ENCODE results near the gene PSME2. TPM values are rescaled to one million over a fixed set of nuclear protein-coding genes. Genes with fewer than 3 reads are reported as not detected.

Gene PSME2
- total RNA-seq, 2 experiments from 2014 or later, result 188 to 290 TPM

- no peak for DNase-seq (ENCODE audit: low spot score)
- no peaks in the 10 kb centered on the region for H4K20me1 ChIP-seq (ENCODE audit: insufficient read depth, low read length)
- ChIA-PET POLR2A (interaction anchor here (0.6 to 1.5 kb wide), 3 partner anchors 8 to 127 kb away, joined by 3 to 4 read pairs (median 3); partner anchors contain the start of genes DCAF11 and NRL), CTCF (ENCODE audit: unreplicated experiment) (no interaction called here)
- no peaks in the 10 kb centered on the region for H3K9me3 ChIP-seq (ENCODE audit: low read length)
- no peaks in the 10 kb centered on the region for H3K9me2 ChIP-seq (ENCODE audit: insufficient read depth, low read length)
- intact Hi-C loops (cut with micrococcal nuclease; ENCODE audit: unreplicated experiment), result no loop called here
- peaks cover 6% of the 10 kb centered on the region for H3K36me3 ChIP-seq (ENCODE audit: insufficient read depth, low read length)
- no peak overlapping the region for H3K4me3 ChIP-seq (ENCODE audit: low read depth, low read length, poor library complexity, severe bottlenecking)
- H3K4me2 ChIP-seq (ENCODE audit: low read length), result no peak overlapping the region
- H2AFZ ChIP-seq (ENCODE audit: low read length), result no peak overlapping the region
- TF ChIP-seq, protein P1, sequence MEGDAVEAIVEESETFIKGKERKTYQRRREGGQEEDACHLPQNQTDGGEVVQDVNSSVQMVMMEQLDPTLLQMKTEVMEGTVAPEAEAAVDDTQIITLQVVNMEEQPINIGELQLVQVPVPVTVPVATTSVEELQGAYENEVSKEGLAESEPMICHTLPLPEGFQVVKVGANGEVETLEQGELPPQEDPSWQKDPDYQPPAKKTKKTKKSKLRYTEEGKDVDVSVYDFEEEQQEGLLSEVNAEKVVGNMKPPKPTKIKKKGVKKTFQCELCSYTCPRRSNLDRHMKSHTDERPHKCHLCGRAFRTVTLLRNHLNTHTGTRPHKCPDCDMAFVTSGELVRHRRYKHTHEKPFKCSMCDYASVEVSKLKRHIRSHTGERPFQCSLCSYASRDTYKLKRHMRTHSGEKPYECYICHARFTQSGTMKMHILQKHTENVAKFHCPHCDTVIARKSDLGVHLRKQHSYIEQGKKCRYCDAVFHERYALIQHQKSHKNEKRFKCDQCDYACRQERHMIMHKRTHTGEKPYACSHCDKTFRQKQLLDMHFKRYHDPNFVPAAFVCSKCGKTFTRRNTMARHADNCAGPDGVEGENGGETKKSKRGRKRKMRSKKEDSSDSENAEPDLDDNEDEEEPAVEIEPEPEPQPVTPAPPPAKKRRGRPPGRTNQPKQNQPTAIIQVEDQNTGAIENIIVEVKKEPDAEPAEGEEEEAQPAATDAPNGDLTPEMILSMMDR (conservative IDR thresholded peaks at IDR 0.05; ENCODE audit: low read length), result no peak
- TF ChIP-seq EZH2phosphoT487 (IDR thresholded peaks at IDR 0.05; ENCODE audit: borderline replicate concordance, low read depth, low read length), result no peak
- no TSS peak for BruUV-seq (replicated peaks)
- no peaks in the 10 kb centered on the region for H3K79me2 ChIP-seq (ENCODE audit: insufficient read depth, low read depth, low read length)
- no peaks in the 10 kb centered on the region for H3K4me1 ChIP-seq (ENCODE audit: insufficient read depth, low read length, poor library complexity, severe bottlenecking)
- H3K27ac ChIP-seq (ENCODE audit: low read depth, low read length, poor library complexity, severe bottlenecking), result no peak overlapping the region
These were observed 43.9 kb downstream of the PSME2 start for GRCh38 chr14:24102357-24103048.

- DNase-seq (ENCODE audit: low spot score), result no peak
- H3K9me2 ChIP-seq (ENCODE audit: insufficient read depth, low read length), result no peaks in the 10 kb centered on the region
- H3K4me1 ChIP-seq (ENCODE audit: insufficient read depth, low read length, poor library complexity, severe bottlenecking), result no peaks in the 10 kb centered on the region
- no peak for TF ChIP-seq EZH2phosphoT487 (IDR thresholded peaks at IDR 0.05; ENCODE audit: borderline replicate concordance, low read depth, low read length)
- TF ChIP-seq, protein P1 (conservative IDR thresholded peaks at IDR 0.05; ENCODE audit: low read length), result no peak
- no peak overlapping the region for H3K27ac ChIP-seq (ENCODE audit: low read depth, low read length, poor library complexity, severe bottlenecking)
- ChIA-PET CTCF (ENCODE audit: unreplicated experiment) (no interaction called here), POLR2A (no interaction called here)
- H3K79me2 ChIP-seq (ENCODE audit: insufficient read depth, low read depth, low read length), result no peaks in the 10 kb centered on the region
- H3K36me3 ChIP-seq (ENCODE audit: insufficient read depth, low read length), result peaks cover 6% of the 10 kb centered on the region
- no peak overlapping the region for H3K4me3 ChIP-seq (ENCODE audit: low read depth, low read length, poor library complexity, severe bottlenecking)
- H2AFZ ChIP-seq (ENCODE audit: low read length), result no peak overlapping the region
- no peaks in the 10 kb centered on the region for H3K9me3 ChIP-seq (ENCODE audit: low read length)
- no peaks in the 10 kb centered on the region for H4K20me1 ChIP-seq (ENCODE audit: insufficient read depth, low read length)
- H3K4me2 ChIP-seq (ENCODE audit: low read length), result no peak overlapping the region
- BruUV-seq (replicated peaks), result no TSS peak
- intact Hi-C loops (cut with micrococcal nuclease; ENCODE audit: unreplicated experiment), result no loop called here
These were observed 45.4 kb downstream of the PSME2 start for GRCh38 chr14:24100982-24101494.
